Skeletal muscle satellite cell (primary cell): ENCODE measurements around the gene SLC7A14.
A peak's percentile ranks its signal among the peaks of the same experiment; 100 is the strongest.

Experiments
- H3K27me3 ChIP-seq: 2 replicates; pipeline ENCODE4 v1.7.0; 2013; ENCODE audit warnings: low read length; ENCODE audit not compliant: control insufficient read depth, insufficient read depth
- H3K36me3 ChIP-seq: 2 replicates; pipeline ENCODE4 v1.7.0; 2013; ENCODE audit warnings: mild to moderate bottlenecking, control low read depth, low read length; ENCODE audit not compliant: insufficient read depth
- H3K4me1 ChIP-seq: 2 replicates; pipeline ENCODE4 v1.7.0; 2013; ENCODE audit warnings: low read length; ENCODE audit not compliant: control insufficient read depth, insufficient read depth
- H3K4me2 ChIP-seq: 2 replicates; pipeline ENCODE4 v1.7.0; 2013; ENCODE audit warnings: mild to moderate bottlenecking, low read length
- H3K4me3 ChIP-seq: 2 replicates; pipeline ENCODE4 v1.7.0; 2013; ENCODE audit warnings: low read length
- H3K9ac ChIP-seq: 2 replicates; pipeline ENCODE4 v1.7.0; 2013; ENCODE audit warnings: mild to moderate bottlenecking, low read depth, low read length, moderate library complexity
- H3K9me3 ChIP-seq: replicated peaks from 2 replicates; pipeline ENCODE4 v1.7.0; 2013; ENCODE audit warnings: mild to moderate bottlenecking, control low read depth, low read length

Gene SLC7A14

DNA sequence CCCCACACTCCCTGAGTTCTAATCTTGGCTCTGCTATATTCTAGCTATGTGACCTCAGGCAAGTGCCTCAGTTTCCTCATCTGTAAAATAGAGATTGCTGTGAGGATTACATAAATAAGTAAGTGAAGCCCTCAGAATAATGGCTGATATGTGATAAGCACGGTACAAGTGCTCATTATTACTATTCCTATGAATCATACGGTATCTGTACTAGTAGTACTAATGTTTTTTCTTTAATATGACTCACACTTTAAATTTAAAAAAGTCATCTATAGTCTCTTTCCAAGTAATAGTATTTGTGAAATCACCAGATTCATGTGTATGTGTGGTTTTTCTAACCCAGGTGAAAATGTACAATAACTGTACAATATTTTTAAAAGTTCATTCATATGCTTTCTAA is 108.5 kb downstream of the SLC7A14 start:
- Histone ChIP-seq H3K9ac (no peak overlapping the region), H3K4me2 (no peak overlapping the region), H3K27me3 (no peaks in the 10 kb centered on the region), H3K4me1 (peaks cover 19% of the 10 kb centered on the region), H3K9me3 (no peaks in the 10 kb centered on the region), H3K36me3 (no peaks in the 10 kb centered on the region), H3K4me3 (no peak overlapping the region)

- Histone ChIP-seq H3K36me3 (no peaks in the 10 kb centered on the region), H3K4me2 (no peak overlapping the region), H3K4me1 (peaks cover 19% of the 10 kb centered on the region), H3K4me3 (no peak overlapping the region), H3K9me3 (no peaks in the 10 kb centered on the region), H3K27me3 (no peaks in the 10 kb centered on the region), H3K9ac (no peak overlapping the region)
Observed at GRCh38 chr3:170476291-170476690, 109.6 kb downstream of the SLC7A14 start.

- H3K4me2 ChIP-seq: no peak overlapping the region
- H3K36me3 ChIP-seq: no peaks in the 10 kb centered on the region
- H3K9ac ChIP-seq: no peak overlapping the region
- no peaks in the 10 kb centered on the region for H3K27me3 ChIP-seq
- H3K4me1 ChIP-seq: peaks cover 30% of the 10 kb centered on the region
- no peaks in the 10 kb centered on the region for H3K9me3 ChIP-seq
- H3K4me3 ChIP-seq: no peak overlapping the region
Observed at GRCh38 chr3:170475092-170475685, 110.7 kb downstream of the SLC7A14 start.

GRCh38 chr3:170473358-170473757 is 112.5 kb downstream of the SLC7A14 start:
- Histone ChIP-seq H3K36me3 (no peaks in the 10 kb centered on the region), H3K4me1 (peaks cover 47% of the 10 kb centered on the region), H3K9ac (no peak overlapping the region), H3K4me3 (no peak overlapping the region), H3K9me3 (no peaks in the 10 kb centered on the region), H3K27me3 (no peaks in the 10 kb centered on the region), H3K4me2 (no peak overlapping the region)

DNA sequence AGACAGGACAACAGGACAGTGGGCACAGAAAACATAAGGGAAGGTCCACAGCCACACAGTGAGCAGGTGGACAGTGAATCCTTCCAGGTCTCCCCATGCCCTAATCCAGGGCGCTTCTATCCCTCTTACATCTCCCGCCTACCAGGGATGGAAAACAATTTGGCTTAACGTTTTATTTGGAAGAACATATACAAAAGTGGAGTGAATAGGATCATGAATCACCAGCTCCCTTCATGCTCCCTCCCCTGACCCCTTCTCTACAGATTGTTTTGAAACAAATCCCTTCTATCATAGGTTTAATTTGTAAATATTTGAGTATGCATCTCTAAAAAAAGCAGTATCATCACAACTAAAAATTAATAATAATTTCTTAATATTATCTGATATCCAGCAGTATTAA is 114.7 kb downstream of the SLC7A14 start:
- Histone ChIP-seq H3K9ac (no peak overlapping the region), H3K4me2 (no peak overlapping the region), H3K36me3 (no peaks in the 10 kb centered on the region), H3K27me3 (no peaks in the 10 kb centered on the region), H3K9me3 (no peaks in the 10 kb centered on the region), H3K4me1 (peaks cover 34% of the 10 kb centered on the region), H3K4me3 (no peak overlapping the region)

GRCh38 chr3:170470063-170471016 is 115.5 kb downstream of the SLC7A14 start:
- Histone ChIP-seq H3K4me1 (peaks cover 33% of the 10 kb centered on the region), H3K4me2 (no peak overlapping the region), H3K9ac (no peak overlapping the region), H3K9me3 (no peaks in the 10 kb centered on the region), H3K36me3 (no peaks in the 10 kb centered on the region), H3K27me3 (no peaks in the 10 kb centered on the region), H3K4me3 (no peak overlapping the region)

GRCh38 chr3:170469151-170470062 is 116.5 kb downstream of the SLC7A14 start:
- Histone ChIP-seq H3K9ac (no peak overlapping the region), H3K36me3 (no peaks in the 10 kb centered on the region), H3K4me2 (peak overlapping the region; percentile 38), H3K27me3 (no peaks in the 10 kb centered on the region), H3K9me3 (no peaks in the 10 kb centered on the region), H3K4me3 (no peak overlapping the region), H3K4me1 (peaks cover 33% of the 10 kb centered on the region)

GRCh38 chr3:170467571-170468147 is 118.2 kb downstream of the SLC7A14 start:
- Histone ChIP-seq H3K36me3 (no peaks in the 10 kb centered on the region), H3K27me3 (no peaks in the 10 kb centered on the region), H3K4me3 (no peak overlapping the region), H3K9me3 (no peaks in the 10 kb centered on the region), H3K4me1 (peaks cover 33% of the 10 kb centered on the region), H3K4me2 (no peak overlapping the region), H3K9ac (no peak overlapping the region)

- H3K27me3 ChIP-seq: no peaks in the 10 kb centered on the region
- no peak overlapping the region for H3K4me2 ChIP-seq
Observed at GRCh38 chr3:170467007-170467406, 118.9 kb downstream of the SLC7A14 start.

GRCh38 chr3:170465955-170466354 is 119.9 kb downstream of the SLC7A14 start:
- Histone ChIP-seq H3K9ac (no peak overlapping the region), H3K9me3 (no peaks in the 10 kb centered on the region), H3K4me2 (no peak overlapping the region), H3K4me3 (no peak overlapping the region), H3K4me1 (peaks cover 30% of the 10 kb centered on the region), H3K27me3 (no peaks in the 10 kb centered on the region), H3K36me3 (no peaks in the 10 kb centered on the region)

More at GRCh38 chr3:170467007-170467406, 118.9 kb downstream of the SLC7A14 start:
- no peaks in the 10 kb centered on the region for H3K36me3 ChIP-seq
- H3K4me1 ChIP-seq: peaks cover 33% of the 10 kb centered on the region
- no peaks in the 10 kb centered on the region for H3K9me3 ChIP-seq
- H3K9ac ChIP-seq: no peak overlapping the region
- no peak overlapping the region for H3K4me3 ChIP-seq

- peaks cover 5% of the 10 kb centered on the region for H3K4me1 ChIP-seq
- no peak overlapping the region for H3K4me2 ChIP-seq
- H3K36me3 ChIP-seq: no peaks in the 10 kb centered on the region
- no peak overlapping the region for H3K9ac ChIP-seq
- no peaks in the 10 kb centered on the region for H3K9me3 ChIP-seq
- H3K4me3 ChIP-seq: no peak overlapping the region
- no peaks in the 10 kb centered on the region for H3K27me3 ChIP-seq
Observed at GRCh38 chr3:170463011-170463410, 122.9 kb downstream of the SLC7A14 start.
